Subcutaneous adipose tissue (tissue), 4 donors: ENCODE results near the gene MIER1. TPM values are rescaled to one million over a fixed set of nuclear protein-coding genes. Genes with fewer than 3 reads are reported as not detected.

Experiments used
- CTCF ChIP-seq: fragments of 450-650 bp; IDR thresholded peaks from one replicate; pipeline ENCODE4 v1.5.1; 2016; ENCODE audit warnings: low read depth, mild to moderate bottlenecking, control low read depth, antibody characterized with exemption, moderate library complexity
- total RNA-seq, 4 donors: library from RNA; depleted of rRNA; stranded (reverse); fragments of >200 nt; gene quantifications; one replicate each; pipeline ENCODE4 v1.1.0, GENCODE V29; 2016

Gene MIER1
- total RNA-seq, 4 donors from 2014 or later, result 37.7 to 59.5 (median 40.2) TPM

- no peak for TF ChIP-seq CTCF
Observed at GRCh38 chr1:66938613-66939012, 13.8 kb downstream of the MIER1 start.

GRCh38 chr1:66940981-66941380 is 16.2 kb downstream of the MIER1 start:
- TF ChIP-seq CTCF, result no peak

- no peak for TF ChIP-seq CTCF
Observed at GRCh38 chr1:66943361-66943969, 18.7 kb downstream of the MIER1 start.

GRCh38 chr1:66944330-66945274 is 19.8 kb downstream of the MIER1 start:
- TF ChIP-seq CTCF, result no peak

GRCh38 chr1:66945316-66945715 is 20.5 kb downstream of the MIER1 start:
- TF ChIP-seq CTCF, result no peak

GRCh38 chr1:66947267-66947666 is 22.5 kb downstream of the MIER1 start:
- no peak for TF ChIP-seq CTCF

- TF ChIP-seq CTCF, result no peak
Observed at GRCh38 chr1:66951513-66951912, 26.7 kb downstream of the MIER1 start.
